Left ventricle myocardium inferior (tissue), 1 donor: ENCODE results near the gene LMF1. TPM values are rescaled to one million over a fixed set of nuclear protein-coding genes. Genes with fewer than 3 reads are reported as not detected.

Experiments
- DNase-seq: peaks from one replicate; pipeline ENCODE4 v3.0.0-alpha.2; 2020
- H3K27ac ChIP-seq: fragments of 200-600 bp; replicated peaks from 2 replicates; pipeline ENCODE4 v1.8.0; 2021
- H3K27me3 ChIP-seq: fragments of 200-600 bp; 2 replicates; pipeline ENCODE4 v1.8.0; 2021; ENCODE audit warnings: low read depth
- H3K36me3 ChIP-seq: fragments of 200-600 bp; 2 replicates; pipeline ENCODE4 v1.8.0; 2021
- H3K4me1 ChIP-seq: fragments of 200-600 bp; 2 replicates; pipeline ENCODE4 v1.8.0; 2021
- H3K4me3 ChIP-seq: fragments of 200-600 bp; 2 replicates; pipeline ENCODE4 v1.8.0; 2021; ENCODE audit warnings: mild to moderate bottlenecking, moderate library complexity
- H3K9me3 ChIP-seq: fragments of 200-600 bp; replicated peaks from 2 replicates; pipeline ENCODE4 v1.8.0; 2021
- intact Hi-C: fragments of 100-400 bp; cut with micrococcal nuclease; formaldehyde crosslinking; loops from one replicate; pipeline ENCODE4 v1.11.0; 2022
- total RNA-seq: library from RNA; stranded (reverse); fragmentation: NEBNext Ultra II Directional; extraction: Animal tissue kit (Norgen Biotek cat#: 25700); gene quantifications from one replicate; pipeline ENCODE4 v1.2.1, GENCODE V29; 2021
- TF ChIP-seq, protein P1 (sequence below): fragments of 200-600 bp; IDR thresholded peaks from 2 replicates; pipeline ENCODE4 v1.8.0; 2021; ENCODE audit warnings: antibody characterized with exemption, mild to moderate bottlenecking, borderline replicate concordance
- donor health status: DM: no; HTN: yes; CAD: no; lungs with severe emphysema.

The LMF1 gene
- total RNA-seq, 1 donor from 2014 or later: 6.6 TPM

DNA sequence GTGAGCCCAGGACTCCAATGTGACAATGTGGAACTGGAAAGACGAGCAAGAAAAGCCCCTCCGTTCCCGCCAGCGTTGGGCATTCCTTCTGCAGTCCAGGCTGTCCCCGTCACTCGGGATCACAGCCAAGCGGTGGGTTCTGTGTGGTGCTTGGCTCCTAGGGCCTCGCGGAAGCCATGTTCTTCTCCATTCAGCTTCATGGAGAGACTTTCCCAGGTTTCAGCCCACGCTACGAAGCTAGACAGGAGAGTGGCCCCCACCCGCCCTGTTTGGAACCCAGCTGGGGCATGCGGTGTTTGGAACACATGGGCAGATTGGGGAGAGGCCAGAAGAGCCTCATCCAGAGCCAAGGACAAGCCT lies 5.8 kb downstream of the LMF1 start:
- DNase-seq: no peak
- Histone ChIP-seq H3K27me3 (no peaks in the 10 kb centered on the region), H3K9me3 (no peaks in the 10 kb centered on the region), H3K27ac (no peak overlapping the region), H3K36me3 (peaks cover 37% of the 10 kb centered on the region), H3K4me3 (no peak overlapping the region), H3K4me1 (peaks cover 29% of the 10 kb centered on the region)
- intact Hi-C loops: no loop called here
- TF ChIP-seq, protein P1, sequence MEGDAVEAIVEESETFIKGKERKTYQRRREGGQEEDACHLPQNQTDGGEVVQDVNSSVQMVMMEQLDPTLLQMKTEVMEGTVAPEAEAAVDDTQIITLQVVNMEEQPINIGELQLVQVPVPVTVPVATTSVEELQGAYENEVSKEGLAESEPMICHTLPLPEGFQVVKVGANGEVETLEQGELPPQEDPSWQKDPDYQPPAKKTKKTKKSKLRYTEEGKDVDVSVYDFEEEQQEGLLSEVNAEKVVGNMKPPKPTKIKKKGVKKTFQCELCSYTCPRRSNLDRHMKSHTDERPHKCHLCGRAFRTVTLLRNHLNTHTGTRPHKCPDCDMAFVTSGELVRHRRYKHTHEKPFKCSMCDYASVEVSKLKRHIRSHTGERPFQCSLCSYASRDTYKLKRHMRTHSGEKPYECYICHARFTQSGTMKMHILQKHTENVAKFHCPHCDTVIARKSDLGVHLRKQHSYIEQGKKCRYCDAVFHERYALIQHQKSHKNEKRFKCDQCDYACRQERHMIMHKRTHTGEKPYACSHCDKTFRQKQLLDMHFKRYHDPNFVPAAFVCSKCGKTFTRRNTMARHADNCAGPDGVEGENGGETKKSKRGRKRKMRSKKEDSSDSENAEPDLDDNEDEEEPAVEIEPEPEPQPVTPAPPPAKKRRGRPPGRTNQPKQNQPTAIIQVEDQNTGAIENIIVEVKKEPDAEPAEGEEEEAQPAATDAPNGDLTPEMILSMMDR: no peak

- peaks cover 37% of the 10 kb centered on the region for H3K36me3 ChIP-seq
- TF ChIP-seq, protein P1: no peak
- DNase-seq: no peak
- no peaks in the 10 kb centered on the region for H3K9me3 ChIP-seq
- intact Hi-C loops: no loop called here
- H3K4me3 ChIP-seq: no peak overlapping the region
- H3K27me3 ChIP-seq: no peaks in the 10 kb centered on the region
- H3K27ac ChIP-seq: no peak overlapping the region
- H3K4me1 ChIP-seq: peaks cover 24% of the 10 kb centered on the region
Observed at GRCh38 chr16:964356-965035, 6.3 kb downstream of the LMF1 start.

GRCh38 chr16:963913-964312 lies 6.9 kb downstream of the LMF1 start:
- no peak overlapping the region for H3K4me3 ChIP-seq
- no peaks in the 10 kb centered on the region for H3K27me3 ChIP-seq
- H3K36me3 ChIP-seq: peaks cover 36% of the 10 kb centered on the region
- H3K4me1 ChIP-seq: peaks cover 18% of the 10 kb centered on the region
- H3K9me3 ChIP-seq: no peaks in the 10 kb centered on the region
- DNase-seq: no peak
- no peak overlapping the region for H3K27ac ChIP-seq
- TF ChIP-seq, protein P1: no peak
- intact Hi-C loops: no loop called here

DNA sequence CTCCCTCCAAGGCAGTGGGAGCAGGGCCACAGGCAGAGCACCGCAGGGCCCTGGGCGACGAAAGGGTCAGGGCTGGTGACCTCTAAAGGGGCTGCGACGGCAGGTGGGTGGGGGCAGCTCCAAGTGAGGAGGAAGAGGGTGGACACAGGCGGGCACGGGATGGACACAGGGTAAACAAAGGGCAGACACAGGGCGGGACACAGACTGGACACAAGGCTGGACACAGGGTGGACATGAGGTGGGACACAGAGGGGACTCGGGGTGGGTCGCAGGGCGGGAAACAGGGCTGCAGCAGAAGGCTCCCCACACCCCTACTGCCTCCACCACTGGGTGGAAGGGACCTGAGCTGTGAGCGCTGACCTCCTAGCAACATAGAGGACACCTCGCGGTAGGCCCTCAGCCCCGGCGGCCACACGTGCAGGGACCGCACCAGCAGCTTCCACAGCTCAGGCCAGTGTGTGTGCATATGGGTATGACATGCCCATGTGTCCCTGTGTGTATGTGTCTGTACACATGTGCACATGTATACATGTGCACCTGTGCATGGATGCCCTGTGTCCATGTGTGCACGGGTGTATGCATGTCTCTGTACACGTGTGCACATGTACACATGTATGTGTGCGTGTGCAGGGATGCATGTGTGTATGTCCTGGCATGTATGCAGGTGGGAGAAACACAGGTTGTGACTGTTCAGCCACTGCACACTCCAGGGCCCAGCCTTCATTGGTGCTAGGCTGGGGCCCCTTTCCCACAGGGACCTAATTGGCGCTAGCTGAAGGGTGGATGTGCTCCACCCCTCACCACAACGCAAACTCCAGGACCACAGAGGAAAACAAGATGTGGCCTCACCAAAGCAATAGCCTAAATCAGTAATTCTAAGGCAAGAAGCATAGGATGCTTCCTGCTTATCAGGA lies 7.6 kb downstream of the LMF1 start:
- no peak overlapping the region for H3K27ac ChIP-seq
- no peak for DNase-seq
- H3K4me3 ChIP-seq: no peak overlapping the region

GRCh38 chr16:962366-962765 lies 8.4 kb downstream of the LMF1 start:
- H3K27ac ChIP-seq: no peak overlapping the region
- no peaks in the 10 kb centered on the region for H3K27me3 ChIP-seq
- DNase-seq: no peak
- H3K36me3 ChIP-seq: peaks cover 22% of the 10 kb centered on the region
- H3K4me1 ChIP-seq: peaks cover 12% of the 10 kb centered on the region
- intact Hi-C loops: no loop called here
- H3K9me3 ChIP-seq: peaks cover 5% of the 10 kb centered on the region
- H3K4me3 ChIP-seq: no peak overlapping the region
- TF ChIP-seq, protein P1: no peak

More for the DNA sequence above, 7.6 kb downstream of the LMF1 start:
- TF ChIP-seq, protein P1: no peak
- Histone ChIP-seq H3K9me3 (no peaks in the 10 kb centered on the region), H3K36me3 (peaks cover 30% of the 10 kb centered on the region), H3K27me3 (no peaks in the 10 kb centered on the region), H3K4me1 (peaks cover 12% of the 10 kb centered on the region)
- intact Hi-C loops: no loop called here
